Peyer's patch (tissue), 4 donors: ENCODE results near the gene HGFAC. TPM values are rescaled to one million over a fixed set of nuclear protein-coding genes. Genes with fewer than 3 reads are reported as not detected.

ENCODE experiments used
- DNase-seq, 3 donors: peaks; one replicate each; pipeline ENCODE4 v3.0.0-alpha.2; 2017 to 2019
- H3K27ac ChIP-seq, 4 donors: fragments of 200-600 bp; sonication (generic); one replicate each; pipeline ENCODE4 v1.5.1; 2016 to 2019
- H3K27me3 ChIP-seq, 2 donors: fragments of 200-600 bp; sonication (generic); one replicate each; pipeline ENCODE4 v1.5.1; 2019
- H3K36me3 ChIP-seq, 3 donors: fragments of 200-600 bp; sonication (generic); one replicate each; pipeline ENCODE4 v1.5.1; 2016 to 2019
- H3K4me1 ChIP-seq, 4 donors: fragments of 200-600 bp; sonication (generic); one replicate each; pipeline ENCODE4 v1.5.1; 2016 to 2019
- H3K4me3 ChIP-seq, 4 donors: fragments of 200-600 bp; sonication (generic); 1 replicate in 3 of 4; 2 replicates in 1 of 4; pipeline ENCODE4 v1.5.1; 2016 to 2019; ENCODE audit warnings: mild to moderate bottlenecking in 1 of 4
- H3K9me3 ChIP-seq, 4 donors: fragments of 200-600 bp; sonication (generic); one replicate each; pipeline ENCODE4 v1.5.1; 2016 to 2019; ENCODE audit warnings: mild to moderate bottlenecking in 1 of 4
- CTCF ChIP-seq, 6 experiments: fragments of 450-650 bp in 4 of 6; fragments of 200-600 bp in 2 of 6; sonication (generic) in 1 of 6; IDR thresholded peaks; one replicate each; pipeline ENCODE4 v1.5.1; 2017 to 2019; ENCODE audit warnings: antibody characterized with exemption in 6 of 6, mild to moderate bottlenecking in 3 of 6, moderate library complexity in 1 of 6
- POLR2A ChIP-seq, 2 donors: fragments of 450-650 bp; IDR thresholded peaks; one replicate each; pipeline ENCODE4 v1.5.1; 2017; ENCODE audit warnings: antibody characterized with exemption in 2 of 2, mild to moderate bottlenecking in 2 of 2, moderate library complexity in 2 of 2
- total RNA-seq, 4 donors: library from RNA; depleted of rRNA; stranded (reverse); fragments of >200 nt; gene quantifications; one replicate each; pipeline ENCODE4 v1.1.0, GENCODE V29; 2016

HGFAC gene
- total RNA-seq, 4 donors from 2014 or later: not detected

GRCh38 chr4:3471098-3471760, 29.5 kb downstream of the HGFAC start:
- Histone ChIP-seq H3K27me3 (no peaks in the 10 kb centered on the region), H3K9me3 (no peaks in the 10 kb centered on the region), H3K4me1 (no peaks in the 10 kb centered on the region), H3K4me3 (no peak overlapping the region), H3K27ac (no peak overlapping the region), H3K36me3 (no peaks in the 10 kb centered on the region)
- TF ChIP-seq CTCF (IDR thresholded peaks at IDR 0.05): no peak
- no peak for TF ChIP-seq POLR2A (IDR thresholded peaks at IDR 0.05)
- DNase-seq: no peak

- Histone ChIP-seq H3K27ac (no peak overlapping the region), H3K4me3 (no peak overlapping the region), H3K9me3 (no peaks in the 10 kb centered on the region), H3K4me1 (no peaks in the 10 kb centered on the region), H3K27me3 (no peaks in the 10 kb centered on the region), H3K36me3 (no peaks in the 10 kb centered on the region)
- TF ChIP-seq POLR2A (IDR thresholded peaks at IDR 0.05) (no peak), CTCF (IDR thresholded peaks at IDR 0.05) (no peak)
- no peak for DNase-seq
These were observed 30.1 kb downstream of the HGFAC start for GRCh38 chr4:3471886-3472285.

GRCh38 chr4:3472411-3473141, 30.8 kb downstream of the HGFAC start:
- no peak for TF ChIP-seq CTCF (IDR thresholded peaks at IDR 0.05)
- no peak for TF ChIP-seq POLR2A (IDR thresholded peaks at IDR 0.05)
- Histone ChIP-seq H3K36me3 (no peaks in the 10 kb centered on the region), H3K4me3 (no peak overlapping the region), H3K27ac (no peak overlapping the region), H3K27me3 (no peaks in the 10 kb centered on the region), H3K9me3 (no peaks in the 10 kb centered on the region), H3K4me1 (no peaks in the 10 kb centered on the region)
- DNase-seq: no peak

DNA sequence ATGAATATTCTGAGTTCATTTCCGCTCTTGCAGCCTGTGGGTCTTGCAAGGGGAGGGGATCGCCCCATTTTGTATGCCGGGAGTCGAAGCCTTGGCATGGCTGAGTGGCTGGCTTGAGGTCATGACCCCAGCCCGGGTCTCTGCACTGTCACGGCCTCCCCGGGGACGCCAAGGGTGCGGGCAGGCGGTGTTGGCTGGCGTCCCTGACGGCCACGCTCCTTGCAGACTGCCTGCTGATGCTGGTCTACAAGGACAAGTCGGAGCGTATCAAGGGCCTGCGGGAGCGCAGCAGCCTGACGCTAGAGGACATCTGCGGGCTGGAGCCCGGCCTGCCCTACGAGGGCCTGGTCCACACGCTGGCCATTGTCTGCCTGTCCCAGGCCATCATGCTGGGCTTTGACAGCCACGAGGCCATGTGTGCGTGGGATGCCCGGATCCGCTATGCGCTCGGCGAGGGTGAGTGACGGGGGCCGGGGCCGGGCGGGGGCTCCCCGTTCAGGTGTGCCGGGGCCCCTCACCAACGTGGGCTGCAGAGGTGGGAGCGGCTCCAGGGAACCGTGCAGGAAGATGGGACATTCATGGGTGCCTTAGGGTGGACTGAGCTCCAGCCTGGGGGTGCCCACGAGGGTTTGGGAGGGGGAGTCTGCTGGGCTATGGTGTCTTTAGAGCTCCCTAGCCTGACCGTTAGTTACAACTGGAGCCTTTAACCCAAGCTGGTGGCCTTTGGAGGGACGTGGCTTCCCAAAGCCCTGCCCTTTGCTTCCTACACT, 31.6 kb downstream of the HGFAC start:
- no peak for TF ChIP-seq POLR2A (IDR thresholded peaks at IDR 0.05)
- TF ChIP-seq CTCF (IDR thresholded peaks at IDR 0.05): no peak
- H3K27me3 ChIP-seq: no peaks in the 10 kb centered on the region
- no peaks in the 10 kb centered on the region for H3K36me3 ChIP-seq
- H3K4me1 ChIP-seq: no peaks in the 10 kb centered on the region
- DNase-seq: no peak
- no peak overlapping the region for H3K27ac ChIP-seq
- H3K4me3 ChIP-seq: no peak overlapping the region
- H3K9me3 ChIP-seq: no peaks in the 10 kb centered on the region

GRCh38 chr4:3473996-3474765, 32.4 kb downstream of the HGFAC start:
- no peaks in the 10 kb centered on the region for H3K27me3 ChIP-seq
- TF ChIP-seq POLR2A (IDR thresholded peaks at IDR 0.05) (no peak), CTCF (IDR thresholded peaks at IDR 0.05) (no peak)
- H3K27ac ChIP-seq: no peak overlapping the region
- H3K9me3 ChIP-seq: no peaks in the 10 kb centered on the region
- DNase-seq: no peak
- no peaks in the 10 kb centered on the region for H3K4me1 ChIP-seq
- H3K4me3 ChIP-seq: no peak overlapping the region
- no peaks in the 10 kb centered on the region for H3K36me3 ChIP-seq
